AG04450 (cell line): ENCODE measurements around the gene KLK1. TPM values are rescaled to one million over a fixed set of nuclear protein-coding genes. Genes with fewer than 3 reads are reported as not detected.
"Not testable (repeated sequence)": the region's sequence is repeated elsewhere in the genome, so short reads cannot be mapped to it uniquely, and the experiment has no call there.

Experiments
- CTCF ChIA-PET: fragments of 300-600, 350-600 bp; formaldehyde crosslinking; extraction: SDS; loops from one replicate; lab custom pipeline; 2022; ENCODE audit warnings: antibody characterized with exemption, inconsistent platforms; lab: Charles Lee
- POLR2A ChIA-PET: fragments of 350-600 bp; formaldehyde crosslinking; extraction: SDS; loops from one replicate; lab custom pipeline; 2021; ENCODE audit warnings: antibody characterized with exemption, inconsistent platforms; lab: Yijun Ruan, JAX
- DNase-seq: peaks from one replicate; pipeline ENCODE4 v3.0.0-alpha.2; 2011; ENCODE audit warnings: low read depth, low spot score
- H3K27ac ChIP-seq: one replicate; pipeline ENCODE4 v1.5.1; 2012; ENCODE audit warnings: low read depth, low read length, control low read depth
- H3K27me3 ChIP-seq: one replicate; pipeline ENCODE4 v1.6.0; 2012; ENCODE audit warnings: low read length; ENCODE audit not compliant: control insufficient read depth, insufficient read depth
- H3K4me3 ChIP-seq: 2 replicates; pipeline ENCODE4 v1.5.1; 2011; ENCODE audit warnings: mild to moderate bottlenecking, low read depth, low read length, control low read depth
- H3K9me3 ChIP-seq: 2 replicates; pipeline ENCODE4 v1.5.1; 2012; ENCODE audit warnings: low read length; ENCODE audit not compliant: control insufficient read depth, insufficient read depth
- polyA plus RNA-seq: library from polyadenylated mRNA; depleted of rRNA; stranded (reverse); fragments of >200 nt; gene quantifications from 2 replicates; pipeline ENCODE4 v1.2.3, GENCODE V29; 2011
- TF ChIP-seq, protein P1 (sequence below): IDR thresholded peaks from 2 replicates; pipeline ENCODE4 v1.5.1; 2011; ENCODE audit warnings: low read depth, low read length, control low read depth, inconsistent platforms

The KLK1 gene
- polyA plus RNA-seq, 1 experiment, result not detected

DNA sequence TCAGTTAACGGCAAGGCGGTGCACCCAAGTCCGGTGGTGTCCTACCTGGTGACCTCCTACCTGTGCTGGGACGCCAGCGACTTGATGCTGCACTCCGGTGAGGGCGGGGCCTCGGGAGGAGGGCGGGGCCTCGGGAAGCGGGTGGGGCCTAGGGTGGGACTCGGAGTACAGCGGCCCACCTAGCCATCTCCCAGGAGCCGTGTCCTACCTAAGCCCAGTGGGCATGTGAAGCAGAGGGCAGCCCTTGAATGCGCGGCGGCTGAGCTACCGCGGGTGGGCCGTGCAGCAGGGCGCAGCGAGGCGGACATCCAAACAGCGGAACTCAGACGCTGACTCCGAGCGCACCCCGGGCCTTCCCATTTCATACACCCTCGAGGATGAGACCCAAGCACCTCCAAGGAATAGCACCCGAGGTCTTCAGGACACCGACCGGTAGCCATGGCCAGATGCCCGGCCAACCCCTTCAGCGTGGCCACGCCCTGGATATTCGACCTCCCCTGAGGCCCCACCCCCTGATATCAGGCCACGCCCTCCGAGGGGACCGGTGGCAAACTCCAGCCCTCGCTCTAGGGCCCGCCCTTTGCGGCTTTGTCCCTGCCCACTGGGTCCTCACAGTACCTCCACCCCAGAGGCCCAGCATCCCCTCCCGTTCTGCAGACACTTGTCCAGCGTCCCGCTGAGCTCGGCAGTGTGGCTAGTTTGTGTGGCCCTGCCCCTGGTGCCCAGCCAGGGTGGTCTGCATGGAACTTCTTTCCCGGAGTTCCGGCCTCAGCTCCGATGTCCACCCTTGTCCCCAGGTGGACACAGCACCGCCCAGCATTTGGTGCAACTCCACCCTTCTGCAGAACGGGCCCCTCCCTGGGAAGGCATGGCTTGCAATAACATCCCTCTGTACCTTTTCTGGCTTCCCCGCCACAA is 5.4 kb downstream of the KLK1 start:
- ChIA-PET CTCF (no interaction called here), POLR2A (no interaction called here)
- Histone ChIP-seq H3K4me3 (peak overlapping the region; percentile 52), H3K27ac (no peak overlapping the region), H3K9me3 (peaks cover 6% of the 10 kb centered on the region), H3K27me3 (peaks cover 36% of the 10 kb centered on the region)
- DNase-seq, result no peak
- TF ChIP-seq, protein P1, sequence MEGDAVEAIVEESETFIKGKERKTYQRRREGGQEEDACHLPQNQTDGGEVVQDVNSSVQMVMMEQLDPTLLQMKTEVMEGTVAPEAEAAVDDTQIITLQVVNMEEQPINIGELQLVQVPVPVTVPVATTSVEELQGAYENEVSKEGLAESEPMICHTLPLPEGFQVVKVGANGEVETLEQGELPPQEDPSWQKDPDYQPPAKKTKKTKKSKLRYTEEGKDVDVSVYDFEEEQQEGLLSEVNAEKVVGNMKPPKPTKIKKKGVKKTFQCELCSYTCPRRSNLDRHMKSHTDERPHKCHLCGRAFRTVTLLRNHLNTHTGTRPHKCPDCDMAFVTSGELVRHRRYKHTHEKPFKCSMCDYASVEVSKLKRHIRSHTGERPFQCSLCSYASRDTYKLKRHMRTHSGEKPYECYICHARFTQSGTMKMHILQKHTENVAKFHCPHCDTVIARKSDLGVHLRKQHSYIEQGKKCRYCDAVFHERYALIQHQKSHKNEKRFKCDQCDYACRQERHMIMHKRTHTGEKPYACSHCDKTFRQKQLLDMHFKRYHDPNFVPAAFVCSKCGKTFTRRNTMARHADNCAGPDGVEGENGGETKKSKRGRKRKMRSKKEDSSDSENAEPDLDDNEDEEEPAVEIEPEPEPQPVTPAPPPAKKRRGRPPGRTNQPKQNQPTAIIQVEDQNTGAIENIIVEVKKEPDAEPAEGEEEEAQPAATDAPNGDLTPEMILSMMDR, result no peak

DNA sequence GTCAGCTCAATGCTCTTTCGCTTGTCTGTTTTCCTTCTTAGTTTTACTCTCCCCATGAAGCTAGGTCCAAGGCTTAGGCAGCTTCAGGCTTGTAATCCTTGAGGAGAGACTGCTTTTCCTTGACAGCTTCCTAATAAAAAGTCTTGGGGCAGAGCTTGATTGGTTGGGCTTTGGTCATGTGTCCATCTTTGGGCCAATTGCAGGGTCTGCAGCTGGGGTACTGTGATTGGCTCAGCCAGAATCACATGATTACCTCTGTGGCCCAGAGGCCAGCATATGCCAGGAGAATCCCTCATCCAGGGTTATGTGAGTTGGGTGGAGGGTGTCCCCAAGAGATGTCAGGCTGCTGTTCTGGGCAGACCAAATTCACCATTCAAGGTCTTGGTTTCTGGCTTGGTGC is 8.1 kb downstream of the KLK1 start:
- peaks cover 23% of the 10 kb centered on the region for H3K27me3 ChIP-seq
- ChIA-PET CTCF (no interaction called here), POLR2A (no interaction called here)
- no peak for DNase-seq
- peaks cover 6% of the 10 kb centered on the region for H3K9me3 ChIP-seq
- no peak overlapping the region for H3K27ac ChIP-seq
- no peak overlapping the region for H3K4me3 ChIP-seq
- TF ChIP-seq, protein P1, result no peak

DNA sequence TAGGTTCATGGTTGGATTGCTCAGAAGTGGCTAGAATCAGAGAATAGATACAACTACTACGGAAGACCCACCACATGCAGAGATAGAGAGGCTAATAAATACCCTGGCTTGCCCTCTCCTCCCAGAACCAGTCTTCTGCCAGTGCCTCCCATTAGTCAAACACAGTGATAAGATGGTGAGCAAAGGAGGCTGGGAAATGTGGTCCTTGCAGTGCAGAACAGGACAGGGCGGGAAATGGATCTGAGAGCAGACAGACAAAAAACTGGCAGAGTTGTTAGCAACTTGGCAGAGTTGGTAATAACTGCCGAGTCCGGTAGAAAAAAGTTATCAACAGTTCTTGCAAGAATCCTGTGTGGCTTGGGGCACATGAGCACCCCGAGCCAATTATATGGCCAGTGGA is 8.7 kb downstream of the KLK1 start:
- Histone ChIP-seq H3K27me3 (peaks cover 21% of the 10 kb centered on the region), H3K27ac (no peak overlapping the region), H3K9me3 (peaks cover 6% of the 10 kb centered on the region), H3K4me3 (no peak overlapping the region)
- CTCF ChIA-PET, result no interaction called here
- POLR2A ChIA-PET, result no interaction called here
- TF ChIP-seq, protein P1, result no peak
- DNase-seq, result no peak

DNA sequence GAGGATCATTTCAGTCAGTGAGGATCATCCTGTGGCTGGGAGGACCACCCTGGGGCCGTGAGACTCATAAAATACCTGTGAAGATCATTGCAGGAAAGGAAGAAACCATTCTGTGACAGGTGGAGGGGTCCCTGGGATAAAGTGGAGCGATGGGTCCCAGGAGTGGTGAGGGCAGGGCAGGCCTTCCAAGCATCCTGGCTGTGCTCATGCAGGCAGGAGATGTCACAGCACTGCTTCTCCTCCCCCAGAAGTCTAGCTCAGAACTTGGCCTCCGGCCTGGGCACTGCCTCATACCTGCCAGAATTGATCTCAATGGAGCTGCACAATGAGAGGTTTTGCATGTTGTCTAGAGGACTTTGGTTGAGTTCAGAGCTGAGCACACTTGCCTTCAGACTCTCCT is 11.1 kb downstream of the KLK1 start:
- Histone ChIP-seq H3K4me3 (no peak overlapping the region), H3K27me3 (peaks cover 2% of the 10 kb centered on the region), H3K27ac (no peak overlapping the region), H3K9me3 (no peaks in the 10 kb centered on the region; the same call in 1 of the 2 replicates)
- TF ChIP-seq, protein P1, result no peak
- CTCF ChIA-PET, result no interaction called here
- POLR2A ChIA-PET, result no interaction called here
- DNase-seq, result no peak

DNA sequence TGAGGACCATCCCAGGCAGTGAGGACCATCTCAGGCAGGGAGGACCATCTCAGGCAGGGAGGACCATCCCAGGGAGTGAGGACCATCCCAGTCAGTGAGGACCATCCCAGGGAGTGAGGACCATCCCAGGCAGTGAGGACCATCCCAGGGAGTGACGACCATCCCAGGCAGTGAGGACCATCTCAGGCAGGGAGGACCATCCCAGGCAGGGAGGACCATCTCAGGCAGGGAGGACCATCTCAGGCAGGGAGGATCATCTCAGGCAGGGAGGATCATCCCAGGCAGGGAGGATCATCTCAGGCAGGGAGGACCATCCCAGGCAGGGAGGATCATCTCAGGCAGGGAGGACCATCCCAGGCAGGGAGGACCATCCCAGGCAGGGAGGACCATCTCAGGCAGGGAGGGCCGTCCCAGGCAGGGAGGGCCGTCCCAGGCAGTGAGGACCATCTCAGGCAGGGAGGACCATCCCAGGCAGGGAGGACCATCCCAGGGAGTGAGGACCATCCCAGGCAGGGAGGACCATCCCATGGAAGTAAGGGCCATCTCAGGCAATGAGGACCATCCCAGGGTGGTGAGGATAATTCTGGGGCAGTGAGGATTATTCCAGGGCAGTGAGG is 11.9 kb downstream of the KLK1 start:
- H3K4me3 ChIP-seq, H3K9me3 ChIP-seq, DNase-seq, H3K27ac ChIP-seq, POLR2A ChIA-PET, CTCF ChIA-PET, H3K27me3 ChIP-seq: not testable (repeated sequence)
